PC-9 (cell line): Measurements from ENCODE around the gene SLC24A5. TPM values are rescaled to one million over a fixed set of nuclear protein-coding genes. Genes with fewer than 3 reads are reported as not detected.

ENCODE experiments used
- BruUV-seq: library from RNA; stranded (reverse); fragments of 400-500 nt; replicated peaks from 2 replicates; lab custom pipeline; 2021; lab: Mats Ljungman, UMichigan
- CTCF ChIA-PET: fragments of 300-600 bp; sonication (Branson Sonifier 250); formaldehyde crosslinking; loops from one replicate; lab custom pipeline; 2022; ENCODE audit warnings: antibody characterized with exemption; lab: Charles Lee
- POLR2A ChIA-PET: fragments of 300-600 bp; sonication (Branson Sonifier 250); formaldehyde crosslinking; loops from one replicate; lab custom pipeline; 2022; ENCODE audit warnings: antibody characterized with exemption; ENCODE audit not compliant: unreplicated experiment; lab: Charles Lee
- DNase-seq, 2 experiments: peaks; one replicate each; pipeline versions ENCODE4 v3.0.0 to v3.0.0-alpha.2; 2015 to 2022; ENCODE audit warnings: mixed read lengths in 1 of 2
- H2AFZ ChIP-seq: fragments of 200-600 bp; sonication (generic); 2 replicates; pipeline ENCODE4 v1.8.1; 2017; ENCODE audit warnings: antibody characterized with exemption
- H3F3A ChIP-seq: fragments of 200-600 bp; sonication (generic); 2 replicates; pipeline ENCODE4 v1.8.1; 2017; ENCODE audit warnings: antibody characterized with exemption, mild to moderate bottlenecking, low read depth; ENCODE audit not compliant: insufficient read depth
- H3K27ac ChIP-seq: fragments of 200-600 bp; sonication (generic); 2 replicates; pipeline ENCODE4 v1.6.1; 2016; ENCODE audit warnings: mixed run types
- H3K27me3 ChIP-seq: fragments of 200-600 bp; sonication (generic); 2 replicates; pipeline ENCODE4 v1.6.1; 2016; ENCODE audit warnings: low read depth, mixed run types; ENCODE audit not compliant: insufficient read depth
- H3K36me3 ChIP-seq: fragments of 200-600 bp; sonication (generic); 2 replicates; pipeline ENCODE4 v1.6.1; 2016; ENCODE audit warnings: low read depth, mixed run types
- H3K4me1 ChIP-seq: fragments of 200-600 bp; sonication (generic); replicated peaks from 2 replicates; pipeline ENCODE4 v1.6.1; 2016; ENCODE audit warnings: mixed run types; ENCODE audit not compliant: insufficient read depth
- H3K4me2 ChIP-seq: fragments of 200-600 bp; sonication (generic); 2 replicates; pipeline ENCODE4 v1.6.1; 2017; ENCODE audit warnings: mixed run types
- H3K4me3 ChIP-seq: fragments of 200-600 bp; sonication (generic); 2 replicates; pipeline ENCODE4 v1.6.1; 2016; ENCODE audit warnings: mixed run types
- H3K79me2 ChIP-seq: fragments of 200-600 bp; sonication (generic); 2 replicates; pipeline ENCODE4 v1.6.1; 2017; ENCODE audit warnings: low read depth, mixed run types
- H3K9me2 ChIP-seq: fragments of 200-600 bp; sonication (generic); 2 replicates; pipeline ENCODE4 v1.8.1; 2017; ENCODE audit warnings: mild to moderate bottlenecking; ENCODE audit not compliant: insufficient read depth
- H3K9me3 ChIP-seq: fragments of 200-600 bp; sonication (generic); 2 replicates; pipeline ENCODE4 v1.8.1; 2016; ENCODE audit warnings: low read depth; ENCODE audit not compliant: insufficient read depth
- H4K20me1 ChIP-seq: fragments of 200-600 bp; sonication (generic); 2 replicates; pipeline ENCODE4 v1.8.1; 2017; ENCODE audit not compliant: insufficient read depth
- EZH2 ChIP-seq: fragments of 200-600 bp; sonication (generic); IDR thresholded peaks from 2 replicates; pipeline ENCODE4 v1.8.0; 2017; ENCODE audit warnings: antibody characterized with exemption, low read depth
- intact Hi-C: fragments of 100-400 bp; cut with micrococcal nuclease; formaldehyde crosslinking; loops from one replicate; pipeline ENCODE4 v1.10.0; 2022; ENCODE audit not compliant: unreplicated experiment
- total RNA-seq: library from RNA; stranded (reverse); gene quantifications from 2 replicates; pipeline ENCODE4 v1.2.3, GENCODE V29; 2021
- TF ChIP-seq, protein P1 (sequence below): fragments of 200-600 bp; sonication (generic); conservative IDR thresholded peaks from 2 replicates; pipeline ENCODE4 v1.6.1; 2017; ENCODE audit warnings: mixed run types, antibody characterized with exemption, mild to moderate bottlenecking, moderate library complexity

SLC24A5 gene
- total RNA-seq, 1 experiment from 2014 or later: not detected

- DNase-seq: no peak
- Histone ChIP-seq H3K36me3 (no peaks in the 10 kb centered on the region), H4K20me1 (no peaks in the 10 kb centered on the region), H2AFZ (no peak overlapping the region), H3K79me2 (no peaks in the 10 kb centered on the region), H3K9me2 (no peaks in the 10 kb centered on the region), H3K9me3 (no peaks in the 10 kb centered on the region), H3K4me3 (no peak overlapping the region), H3F3A (no peaks in the 10 kb centered on the region), H3K4me1 (no peaks in the 10 kb centered on the region), H3K4me2 (no peak overlapping the region), H3K27me3 (no peaks in the 10 kb centered on the region), H3K27ac (no peak overlapping the region)
- no TSS peak for BruUV-seq
- POLR2A ChIA-PET: no interaction called here
- intact Hi-C loops: no loop called here
- no peak for TF ChIP-seq EZH2
- TF ChIP-seq, protein P1, sequence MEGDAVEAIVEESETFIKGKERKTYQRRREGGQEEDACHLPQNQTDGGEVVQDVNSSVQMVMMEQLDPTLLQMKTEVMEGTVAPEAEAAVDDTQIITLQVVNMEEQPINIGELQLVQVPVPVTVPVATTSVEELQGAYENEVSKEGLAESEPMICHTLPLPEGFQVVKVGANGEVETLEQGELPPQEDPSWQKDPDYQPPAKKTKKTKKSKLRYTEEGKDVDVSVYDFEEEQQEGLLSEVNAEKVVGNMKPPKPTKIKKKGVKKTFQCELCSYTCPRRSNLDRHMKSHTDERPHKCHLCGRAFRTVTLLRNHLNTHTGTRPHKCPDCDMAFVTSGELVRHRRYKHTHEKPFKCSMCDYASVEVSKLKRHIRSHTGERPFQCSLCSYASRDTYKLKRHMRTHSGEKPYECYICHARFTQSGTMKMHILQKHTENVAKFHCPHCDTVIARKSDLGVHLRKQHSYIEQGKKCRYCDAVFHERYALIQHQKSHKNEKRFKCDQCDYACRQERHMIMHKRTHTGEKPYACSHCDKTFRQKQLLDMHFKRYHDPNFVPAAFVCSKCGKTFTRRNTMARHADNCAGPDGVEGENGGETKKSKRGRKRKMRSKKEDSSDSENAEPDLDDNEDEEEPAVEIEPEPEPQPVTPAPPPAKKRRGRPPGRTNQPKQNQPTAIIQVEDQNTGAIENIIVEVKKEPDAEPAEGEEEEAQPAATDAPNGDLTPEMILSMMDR: no peak
- CTCF ChIA-PET: no interaction called here
Observed at GRCh38 chr15:48090666-48091065, 30.1 kb upstream of the SLC24A5 start.

- TF ChIP-seq, protein P1: no peak
- no peak for TF ChIP-seq EZH2
- Histone ChIP-seq H2AFZ (no peak overlapping the region), H3K4me1 (no peaks in the 10 kb centered on the region), H3K9me2 (no peaks in the 10 kb centered on the region), H3K79me2 (no peaks in the 10 kb centered on the region), H3K27me3 (no peaks in the 10 kb centered on the region), H4K20me1 (no peaks in the 10 kb centered on the region), H3K4me2 (no peak overlapping the region), H3K4me3 (no peak overlapping the region), H3F3A (no peaks in the 10 kb centered on the region), H3K36me3 (no peaks in the 10 kb centered on the region), H3K9me3 (no peaks in the 10 kb centered on the region), H3K27ac (no peak overlapping the region)
- BruUV-seq: no TSS peak
- CTCF ChIA-PET: no interaction called here
- no peak for DNase-seq
- intact Hi-C loops: no loop called here
- POLR2A ChIA-PET: no interaction called here
Observed at GRCh38 chr15:48091522-48091921, 29.3 kb upstream of the SLC24A5 start.

DNA sequence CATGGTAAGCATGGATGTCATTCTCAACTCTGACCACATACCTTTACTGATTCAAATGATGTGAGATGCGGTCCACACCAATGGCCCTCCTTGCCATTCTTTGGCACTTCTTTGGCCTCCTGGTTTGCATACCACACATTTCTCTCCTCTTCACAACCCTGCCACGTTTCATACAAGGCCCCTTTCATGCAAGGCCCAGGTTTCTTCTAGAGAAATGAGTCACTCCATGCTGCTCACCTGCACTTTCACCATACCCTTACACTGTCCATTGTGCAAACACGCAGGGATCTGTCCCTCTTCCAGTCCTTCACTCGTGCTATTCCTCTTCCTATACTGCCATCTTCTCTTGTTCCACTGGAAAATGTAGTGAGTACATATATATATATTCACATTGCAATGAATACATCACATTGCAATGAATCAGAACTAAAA is 24.4 kb upstream of the SLC24A5 start:
- TF ChIP-seq, protein P1: no peak
- TF ChIP-seq EZH2: no peak
- no TSS peak for BruUV-seq
- DNase-seq: no peak
- no peaks in the 10 kb centered on the region for H3K27me3 ChIP-seq
- no peaks in the 10 kb centered on the region for H3F3A ChIP-seq
- intact Hi-C loops: no loop called here
- no peaks in the 10 kb centered on the region for H4K20me1 ChIP-seq
- no peak overlapping the region for H3K4me2 ChIP-seq
- POLR2A ChIA-PET: no interaction called here
- H3K27ac ChIP-seq: no peak overlapping the region
- H3K9me3 ChIP-seq: no peaks in the 10 kb centered on the region
- no peaks in the 10 kb centered on the region for H3K9me2 ChIP-seq
- no peaks in the 10 kb centered on the region for H3K4me1 ChIP-seq
- no peak overlapping the region for H3K4me3 ChIP-seq
- no peaks in the 10 kb centered on the region for H3K36me3 ChIP-seq
- no peak overlapping the region for H2AFZ ChIP-seq
- CTCF ChIA-PET: no interaction called here
- no peaks in the 10 kb centered on the region for H3K79me2 ChIP-seq
